ENCODE measurements around the gene CPA2. TPM values are rescaled to one million over a fixed set of nuclear protein-coding genes. Genes with fewer than 3 reads are reported as not detected.

CPA2 gene
- total and polyA plus RNA-seq, 8 donors: 4.1 to 65.8 (median 58.3) TPM; not detected in 1

DNA sequence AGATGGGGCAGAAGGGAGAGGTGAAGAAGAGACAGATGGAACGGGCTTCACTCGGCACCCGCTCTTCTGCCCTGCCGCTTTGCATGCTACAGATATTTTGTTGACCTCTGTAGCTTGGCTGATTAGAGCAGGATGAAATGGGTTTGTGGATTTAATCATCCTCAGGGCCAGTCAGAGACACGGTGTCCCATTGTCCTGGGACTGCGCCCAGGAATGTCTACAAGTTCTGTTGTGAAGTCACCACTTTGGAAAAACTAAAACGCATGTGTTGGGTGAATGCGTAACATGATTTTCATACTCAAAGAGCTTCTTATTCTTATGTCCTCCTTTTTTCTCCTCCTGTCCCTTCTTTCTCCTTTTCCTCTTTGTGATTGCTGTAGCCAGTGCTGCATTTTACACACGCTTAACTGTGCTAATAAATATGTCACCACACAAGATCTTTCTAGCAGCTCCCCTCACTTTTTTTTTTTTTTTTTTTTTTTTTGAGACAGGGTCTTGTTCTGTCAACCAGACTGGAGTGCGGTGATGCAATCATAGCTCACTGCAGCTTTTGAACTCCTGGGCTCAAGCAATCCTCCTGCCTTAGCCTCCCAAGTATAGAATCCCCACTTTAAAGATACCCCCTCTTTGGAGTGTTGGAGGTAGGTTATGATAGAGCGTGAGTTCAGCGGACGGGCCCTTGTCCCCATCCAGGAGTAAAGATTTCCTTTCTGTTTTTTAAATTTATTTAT, 29.7 kb downstream of the CPA2 start:
- DNase-seq: no peak
- H3K4me3 ChIP-seq: no peak overlapping the region
- H3K27me3 ChIP-seq: no peaks in the 10 kb centered on the region
- H3K27ac ChIP-seq: no peak overlapping the region
- 87 to 95% (median 91%) methylated on average over 13 of the region's 13 CpGs for WGBS, 5 donors
- TF ChIP-seq EP300 (IDR thresholded peaks at IDR 0.05) (no peak), POLR2A (IDR thresholded peaks at IDR 0.05) (no peak), POLR2AphosphoS5 (IDR thresholded peaks at IDR 0.05) (no peak)
- TF ChIP-seq, protein P1, sequence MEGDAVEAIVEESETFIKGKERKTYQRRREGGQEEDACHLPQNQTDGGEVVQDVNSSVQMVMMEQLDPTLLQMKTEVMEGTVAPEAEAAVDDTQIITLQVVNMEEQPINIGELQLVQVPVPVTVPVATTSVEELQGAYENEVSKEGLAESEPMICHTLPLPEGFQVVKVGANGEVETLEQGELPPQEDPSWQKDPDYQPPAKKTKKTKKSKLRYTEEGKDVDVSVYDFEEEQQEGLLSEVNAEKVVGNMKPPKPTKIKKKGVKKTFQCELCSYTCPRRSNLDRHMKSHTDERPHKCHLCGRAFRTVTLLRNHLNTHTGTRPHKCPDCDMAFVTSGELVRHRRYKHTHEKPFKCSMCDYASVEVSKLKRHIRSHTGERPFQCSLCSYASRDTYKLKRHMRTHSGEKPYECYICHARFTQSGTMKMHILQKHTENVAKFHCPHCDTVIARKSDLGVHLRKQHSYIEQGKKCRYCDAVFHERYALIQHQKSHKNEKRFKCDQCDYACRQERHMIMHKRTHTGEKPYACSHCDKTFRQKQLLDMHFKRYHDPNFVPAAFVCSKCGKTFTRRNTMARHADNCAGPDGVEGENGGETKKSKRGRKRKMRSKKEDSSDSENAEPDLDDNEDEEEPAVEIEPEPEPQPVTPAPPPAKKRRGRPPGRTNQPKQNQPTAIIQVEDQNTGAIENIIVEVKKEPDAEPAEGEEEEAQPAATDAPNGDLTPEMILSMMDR (IDR thresholded peaks at IDR 0.05): no peak
- no peaks in the 10 kb centered on the region for H3K4me1 ChIP-seq
- H3K36me3 ChIP-seq: no peaks in the 10 kb centered on the region
- intact Hi-C loops (cut with DNase I; ENCODE audit: low total_unique reads): no loop called here
- H3K9me3 ChIP-seq: no peaks in the 10 kb centered on the region

- Histone ChIP-seq H3K27ac (no peak overlapping the region), H3K4me1 (no peaks in the 10 kb centered on the region), H3K27me3 (no peaks in the 10 kb centered on the region), H3K9me3 (no peaks in the 10 kb centered on the region), H3K36me3 (no peaks in the 10 kb centered on the region), H3K4me3 (no peak overlapping the region)
- no peak for TF ChIP-seq POLR2A (IDR thresholded peaks at IDR 0.05)
- TF ChIP-seq POLR2AphosphoS5 (IDR thresholded peaks at IDR 0.05): no peak
- TF ChIP-seq, protein P1 (IDR thresholded peaks at IDR 0.05): no peak
- no peak for TF ChIP-seq EP300 (IDR thresholded peaks at IDR 0.05)
- intact Hi-C loops (cut with DNase I; ENCODE audit: low total_unique reads): no loop called here
- WGBS, 5 donors: 80 to 88% (median 87%) methylated on average over 11 to 20 of the region's 20 CpGs
- peak in 1 of 2 donors; percentile 79 for DNase-seq
Observed at GRCh38 chr7:130297628-130298543, 31.2 kb downstream of the CPA2 start.

- Histone ChIP-seq H3K4me3 (no peak overlapping the region), H3K9me3 (no peaks in the 10 kb centered on the region), H3K27me3 (no peaks in the 10 kb centered on the region), H3K4me1 (no peaks in the 10 kb centered on the region), H3K27ac (no peak overlapping the region), H3K36me3 (no peaks in the 10 kb centered on the region)
- WGBS, 5 donors: 77 to 86% (median 83%) methylated on average over 5 of the region's 5 CpGs
- intact Hi-C loops (cut with DNase I; ENCODE audit: low total_unique reads): no loop called here
- TF ChIP-seq, protein P1 (IDR thresholded peaks at IDR 0.05): no peak
- TF ChIP-seq POLR2A (IDR thresholded peaks at IDR 0.05) (no peak), POLR2AphosphoS5 (IDR thresholded peaks at IDR 0.05) (no peak), EP300 (IDR thresholded peaks at IDR 0.05) (no peak)
- no peak for DNase-seq
Observed at GRCh38 chr7:130298544-130299326, 32.1 kb downstream of the CPA2 start.

DNA sequence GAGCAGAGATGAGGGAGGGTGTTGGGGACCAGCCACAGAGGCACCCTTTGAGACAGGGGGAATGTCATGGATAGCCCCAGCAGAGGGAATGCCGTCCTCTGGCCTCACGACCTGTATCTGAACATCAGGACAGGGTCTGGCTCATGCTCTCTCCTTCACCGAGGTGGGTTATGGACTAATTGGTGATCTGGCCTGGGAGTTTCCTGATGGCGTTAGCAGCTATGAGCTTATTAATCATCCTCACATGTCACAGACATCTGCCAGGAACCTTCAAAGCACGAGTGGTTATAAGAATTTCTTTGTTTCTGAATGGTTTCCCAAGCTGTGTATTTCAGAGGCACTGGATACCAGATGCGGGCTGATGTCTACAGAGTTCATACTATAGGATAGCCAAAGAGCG, 33.2 kb downstream of the CPA2 start:
- H3K4me1 ChIP-seq: no peaks in the 10 kb centered on the region
- peak in 1 of 2 donors; percentile 42 for DNase-seq
- 83 to 91% (median 86%) methylated on average over 7 of the region's 7 CpGs for WGBS, 5 donors
- TF ChIP-seq POLR2A (IDR thresholded peaks at IDR 0.05): no peak
- H3K27me3 ChIP-seq: no peaks in the 10 kb centered on the region
- intact Hi-C loops (cut with DNase I; ENCODE audit: low total_unique reads): no loop called here
- H3K27ac ChIP-seq: no peak overlapping the region
- no peaks in the 10 kb centered on the region for H3K36me3 ChIP-seq
- no peak overlapping the region for H3K4me3 ChIP-seq
- no peaks in the 10 kb centered on the region for H3K9me3 ChIP-seq
